B cell (primary cell): ENCODE measurements around the gene SLCO3A1.
"Not testable (repeated sequence)": the region's sequence is repeated elsewhere in the genome, so short reads cannot be mapped to it uniquely, and the experiment has no call there.

Source experiments
- EZH2 ChIP-seq: IDR thresholded peaks from 2 replicates; pipeline ENCODE4 v1.6.1; 2012; ENCODE audit warnings: borderline replicate concordance, low read depth, mild to moderate bottlenecking, moderate library complexity, low read length; ENCODE audit not compliant: insufficient read depth, poor library complexity, severe bottlenecking
- TF ChIP-seq, protein P1 (sequence below): fragments of 200-600 bp; IDR thresholded peaks from one replicate; pipeline ENCODE4 v1.8.0; 2022; ENCODE audit warnings: antibody characterized with exemption, mild to moderate bottlenecking

DNA sequence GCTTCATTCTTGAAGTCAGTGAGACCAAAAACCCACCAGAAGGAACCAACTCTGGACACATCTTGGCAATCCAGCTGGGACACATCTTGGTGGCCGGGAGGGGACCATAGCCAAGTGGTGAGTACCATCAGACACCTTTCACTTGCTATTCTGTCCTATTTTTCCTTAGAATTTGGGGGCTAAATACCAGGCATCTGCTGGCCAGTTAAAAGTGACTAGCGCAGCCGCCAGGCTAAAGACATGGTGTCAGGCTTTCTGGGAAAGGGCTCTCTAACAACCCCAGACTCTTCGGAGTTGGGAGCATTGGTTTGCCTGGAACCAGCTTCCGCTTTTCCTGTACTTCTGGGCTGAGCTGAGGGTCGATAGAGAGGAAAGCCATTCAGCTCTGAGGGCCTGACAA is 354.1 kb downstream of the SLCO3A1 start:
- TF ChIP-seq, protein P1, sequence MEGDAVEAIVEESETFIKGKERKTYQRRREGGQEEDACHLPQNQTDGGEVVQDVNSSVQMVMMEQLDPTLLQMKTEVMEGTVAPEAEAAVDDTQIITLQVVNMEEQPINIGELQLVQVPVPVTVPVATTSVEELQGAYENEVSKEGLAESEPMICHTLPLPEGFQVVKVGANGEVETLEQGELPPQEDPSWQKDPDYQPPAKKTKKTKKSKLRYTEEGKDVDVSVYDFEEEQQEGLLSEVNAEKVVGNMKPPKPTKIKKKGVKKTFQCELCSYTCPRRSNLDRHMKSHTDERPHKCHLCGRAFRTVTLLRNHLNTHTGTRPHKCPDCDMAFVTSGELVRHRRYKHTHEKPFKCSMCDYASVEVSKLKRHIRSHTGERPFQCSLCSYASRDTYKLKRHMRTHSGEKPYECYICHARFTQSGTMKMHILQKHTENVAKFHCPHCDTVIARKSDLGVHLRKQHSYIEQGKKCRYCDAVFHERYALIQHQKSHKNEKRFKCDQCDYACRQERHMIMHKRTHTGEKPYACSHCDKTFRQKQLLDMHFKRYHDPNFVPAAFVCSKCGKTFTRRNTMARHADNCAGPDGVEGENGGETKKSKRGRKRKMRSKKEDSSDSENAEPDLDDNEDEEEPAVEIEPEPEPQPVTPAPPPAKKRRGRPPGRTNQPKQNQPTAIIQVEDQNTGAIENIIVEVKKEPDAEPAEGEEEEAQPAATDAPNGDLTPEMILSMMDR: not testable (repeated sequence)
- TF ChIP-seq EZH2: not testable (repeated sequence)
